Measurements from ENCODE around the gene PCCA. TPM values are rescaled to one million over a fixed set of nuclear protein-coding genes. Genes with fewer than 3 reads are reported as not detected.

Gene PCCA
- total and polyA plus RNA-seq, 2 experiments from 2014 or later, result 41.9 to 46.6 TPM

DNA sequence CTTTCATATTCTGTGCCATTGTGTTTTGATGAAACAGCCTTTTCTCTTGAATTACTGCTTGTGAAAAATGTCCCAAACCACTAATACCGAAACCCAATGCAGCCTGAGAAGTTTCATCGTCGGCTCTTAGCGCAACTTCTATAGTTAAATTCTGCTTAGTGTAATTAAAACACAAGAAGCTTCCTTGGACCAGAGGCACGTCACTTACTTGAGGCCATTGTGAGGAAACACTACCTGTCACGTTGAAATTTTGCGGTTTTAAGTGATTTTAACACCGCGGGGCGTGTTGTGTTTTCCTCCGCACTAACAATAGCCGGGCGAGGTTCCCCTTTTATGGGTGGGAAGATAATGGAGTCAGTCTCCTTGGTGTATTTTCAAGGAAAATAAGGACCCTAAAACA is 428.8 kb downstream of the PCCA start:
- H3K9me3 Mint-ChIP-seq, result no peaks in the 10 kb centered on the region
- DNase-seq (ENCODE audit: low spot score), result no peak
- Histone ChIP-seq H3K4me3 (no peak overlapping the region), H3K9me2 (ENCODE audit: insufficient read depth) (no peaks in the 10 kb centered on the region), H3K79me2 (replicated peaks; ENCODE audit: insufficient read depth) (no peaks in the 10 kb centered on the region), H2AFZ (no peak overlapping the region), H4K20me1 (replicated peaks; ENCODE audit: insufficient read depth) (no peaks in the 10 kb centered on the region), H3K4me1 (ENCODE audit: insufficient read depth) (peaks cover 56% of the 10 kb centered on the region), H3K4me2 (no peak overlapping the region), H3K36me3 (ENCODE audit: insufficient read depth) (no peaks in the 10 kb centered on the region), H3K27ac (ENCODE audit: low read depth) (peak overlapping the region; percentile 27; the same call in 1 of the 2 replicates), H3F3A (replicated peaks; ENCODE audit: low read depth) (peaks cover 2% of the 10 kb centered on the region; the same call in 1 of the 2 replicates), H3K27me3 (ENCODE audit: insufficient read depth) (no peaks in the 10 kb centered on the region)
- TF ChIP-seq EZH2phosphoT487 (IDR thresholded peaks at IDR 0.05; ENCODE audit: unreplicated experiment) (no peak), STAT1 (IDR thresholded peaks at IDR 0.05; ENCODE audit: unreplicated experiment) (no peak)
- H3K4me1 Mint-ChIP-seq, result peaks cover 71% of the 10 kb centered on the region
- H3K36me3 Mint-ChIP-seq (ENCODE audit: low read depth), result no peaks in the 10 kb centered on the region; the same call in 2 of the 3 replicates
- ATAC-seq, result no peak
- H3K27ac Mint-ChIP-seq, result peak overlapping the region; percentile 49; the same call in 1 of the 2 replicates
- peaks cover 2% of the 10 kb centered on the region for H3K27me3 Mint-ChIP-seq (ENCODE audit: insufficient read depth, low read depth, poor library complexity)
- H3K4me3 Mint-ChIP-seq, result no peak overlapping the region

DNA sequence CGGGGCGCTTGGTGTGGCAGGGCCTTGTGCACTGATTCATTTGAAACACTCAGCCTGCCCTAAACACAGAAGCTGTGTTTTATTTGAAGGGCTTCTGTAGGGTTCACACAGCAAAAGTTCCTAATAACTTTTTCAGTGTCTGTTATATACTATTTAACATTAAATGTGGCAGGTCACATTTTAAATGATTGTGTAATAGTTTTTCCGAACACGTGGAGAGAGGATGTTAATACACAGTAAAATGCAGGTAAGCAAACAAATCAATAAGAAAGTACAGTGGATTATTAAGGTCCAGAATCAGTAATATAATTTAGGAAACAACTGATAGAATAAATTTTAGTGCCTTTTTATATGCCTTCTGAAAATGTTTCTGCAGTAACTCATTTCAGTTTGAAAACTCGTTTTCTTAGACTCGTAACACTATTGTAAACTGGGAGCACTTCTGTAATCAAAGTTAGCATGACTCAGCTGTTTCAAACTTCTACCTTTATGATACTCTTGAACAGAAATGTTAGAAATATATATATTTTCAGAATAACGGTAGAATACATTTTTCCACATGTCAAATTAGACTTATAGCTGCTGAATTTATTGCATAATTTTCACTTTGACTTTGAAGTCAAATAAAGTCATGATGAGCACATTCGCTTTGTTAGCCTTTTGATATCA is 429.6 kb downstream of the PCCA start:
- TF ChIP-seq, protein P1, sequence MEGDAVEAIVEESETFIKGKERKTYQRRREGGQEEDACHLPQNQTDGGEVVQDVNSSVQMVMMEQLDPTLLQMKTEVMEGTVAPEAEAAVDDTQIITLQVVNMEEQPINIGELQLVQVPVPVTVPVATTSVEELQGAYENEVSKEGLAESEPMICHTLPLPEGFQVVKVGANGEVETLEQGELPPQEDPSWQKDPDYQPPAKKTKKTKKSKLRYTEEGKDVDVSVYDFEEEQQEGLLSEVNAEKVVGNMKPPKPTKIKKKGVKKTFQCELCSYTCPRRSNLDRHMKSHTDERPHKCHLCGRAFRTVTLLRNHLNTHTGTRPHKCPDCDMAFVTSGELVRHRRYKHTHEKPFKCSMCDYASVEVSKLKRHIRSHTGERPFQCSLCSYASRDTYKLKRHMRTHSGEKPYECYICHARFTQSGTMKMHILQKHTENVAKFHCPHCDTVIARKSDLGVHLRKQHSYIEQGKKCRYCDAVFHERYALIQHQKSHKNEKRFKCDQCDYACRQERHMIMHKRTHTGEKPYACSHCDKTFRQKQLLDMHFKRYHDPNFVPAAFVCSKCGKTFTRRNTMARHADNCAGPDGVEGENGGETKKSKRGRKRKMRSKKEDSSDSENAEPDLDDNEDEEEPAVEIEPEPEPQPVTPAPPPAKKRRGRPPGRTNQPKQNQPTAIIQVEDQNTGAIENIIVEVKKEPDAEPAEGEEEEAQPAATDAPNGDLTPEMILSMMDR (conservative IDR thresholded peaks at IDR 0.05; ENCODE audit: low read depth in 2 of 2), result no peak
- TF ChIP-seq, protein P2, sequence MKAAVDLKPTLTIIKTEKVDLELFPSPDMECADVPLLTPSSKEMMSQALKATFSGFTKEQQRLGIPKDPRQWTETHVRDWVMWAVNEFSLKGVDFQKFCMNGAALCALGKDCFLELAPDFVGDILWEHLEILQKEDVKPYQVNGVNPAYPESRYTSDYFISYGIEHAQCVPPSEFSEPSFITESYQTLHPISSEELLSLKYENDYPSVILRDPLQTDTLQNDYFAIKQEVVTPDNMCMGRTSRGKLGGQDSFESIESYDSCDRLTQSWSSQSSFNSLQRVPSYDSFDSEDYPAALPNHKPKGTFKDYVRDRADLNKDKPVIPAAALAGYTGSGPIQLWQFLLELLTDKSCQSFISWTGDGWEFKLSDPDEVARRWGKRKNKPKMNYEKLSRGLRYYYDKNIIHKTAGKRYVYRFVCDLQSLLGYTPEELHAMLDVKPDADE (IDR thresholded peaks at IDR 0.05), result no peak
- no peak for TF ChIP-seq CREB1 (CRISPR knock-in tag; IDR thresholded peaks at IDR 0.05; ENCODE audit: low read depth)
- no peak for TF ChIP-seq EZH2 (IDR thresholded peaks at IDR 0.05; ENCODE audit: low read depth, unreplicated experiment)
- TF ChIP-seq ZNF114 (CRISPR knock-in tag; IDR thresholded peaks at IDR 0.05), result no peak
- no peak for TF ChIP-seq NANOG (IDR thresholded peaks at IDR 0.05; ENCODE audit: borderline replicate concordance)
- no peak for TF ChIP-seq ZNF331 (CRISPR knock-in tag; IDR thresholded peaks at IDR 0.05; ENCODE audit: low read depth)
- TF ChIP-seq, protein P3, sequence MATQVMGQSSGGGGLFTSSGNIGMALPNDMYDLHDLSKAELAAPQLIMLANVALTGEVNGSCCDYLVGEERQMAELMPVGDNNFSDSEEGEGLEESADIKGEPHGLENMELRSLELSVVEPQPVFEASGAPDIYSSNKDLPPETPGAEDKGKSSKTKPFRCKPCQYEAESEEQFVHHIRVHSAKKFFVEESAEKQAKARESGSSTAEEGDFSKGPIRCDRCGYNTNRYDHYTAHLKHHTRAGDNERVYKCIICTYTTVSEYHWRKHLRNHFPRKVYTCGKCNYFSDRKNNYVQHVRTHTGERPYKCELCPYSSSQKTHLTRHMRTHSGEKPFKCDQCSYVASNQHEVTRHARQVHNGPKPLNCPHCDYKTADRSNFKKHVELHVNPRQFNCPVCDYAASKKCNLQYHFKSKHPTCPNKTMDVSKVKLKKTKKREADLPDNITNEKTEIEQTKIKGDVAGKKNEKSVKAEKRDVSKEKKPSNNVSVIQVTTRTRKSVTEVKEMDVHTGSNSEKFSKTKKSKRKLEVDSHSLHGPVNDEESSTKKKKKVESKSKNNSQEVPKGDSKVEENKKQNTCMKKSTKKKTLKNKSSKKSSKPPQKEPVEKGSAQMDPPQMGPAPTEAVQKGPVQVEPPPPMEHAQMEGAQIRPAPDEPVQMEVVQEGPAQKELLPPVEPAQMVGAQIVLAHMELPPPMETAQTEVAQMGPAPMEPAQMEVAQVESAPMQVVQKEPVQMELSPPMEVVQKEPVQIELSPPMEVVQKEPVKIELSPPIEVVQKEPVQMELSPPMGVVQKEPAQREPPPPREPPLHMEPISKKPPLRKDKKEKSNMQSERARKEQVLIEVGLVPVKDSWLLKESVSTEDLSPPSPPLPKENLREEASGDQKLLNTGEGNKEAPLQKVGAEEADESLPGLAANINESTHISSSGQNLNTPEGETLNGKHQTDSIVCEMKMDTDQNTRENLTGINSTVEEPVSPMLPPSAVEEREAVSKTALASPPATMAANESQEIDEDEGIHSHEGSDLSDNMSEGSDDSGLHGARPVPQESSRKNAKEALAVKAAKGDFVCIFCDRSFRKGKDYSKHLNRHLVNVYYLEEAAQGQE (IDR thresholded peaks at IDR 0.05; ENCODE audit: unreplicated experiment), result no peak
- no peak for TF ChIP-seq POLR2AphosphoS5 (IDR thresholded peaks at IDR 0.05; ENCODE audit: low read depth)
- TF ChIP-seq JUNB (IDR thresholded peaks at IDR 0.05; ENCODE audit: unreplicated experiment), result no peak
- TF ChIP-seq EZH2phosphoT487 (IDR thresholded peaks at IDR 0.05; ENCODE audit: unreplicated experiment), result no peak
- Histone ChIP-seq H3K4me1 (ENCODE audit: insufficient read depth) (peaks cover 51% of the 10 kb centered on the region), H2AFZ (no peak overlapping the region), H3K27me3 (ENCODE audit: insufficient read depth) (no peaks in the 10 kb centered on the region), H3K36me3 (ENCODE audit: insufficient read depth) (no peaks in the 10 kb centered on the region), H4K20me1 (replicated peaks; ENCODE audit: insufficient read depth) (no peaks in the 10 kb centered on the region), H3K9me2 (ENCODE audit: insufficient read depth) (no peaks in the 10 kb centered on the region), H3K4me2 (no peak overlapping the region), H3F3A (replicated peaks; ENCODE audit: low read depth) (peaks cover 2% of the 10 kb centered on the region; the same call in 1 of the 2 replicates), H3K27ac (ENCODE audit: low read depth) (no peak overlapping the region), H3K79me2 (replicated peaks; ENCODE audit: insufficient read depth) (no peaks in the 10 kb centered on the region), H3K4me3 (no peak overlapping the region)
- Mint-ChIP-seq H3K4me1 (peaks cover 71% of the 10 kb centered on the region), H3K9me3 (no peaks in the 10 kb centered on the region), H3K27me3 (ENCODE audit: insufficient read depth, low read depth, poor library complexity) (peaks cover 2% of the 10 kb centered on the region), H3K4me3 (no peak overlapping the region), H3K36me3 (ENCODE audit: low read depth) (no peaks in the 10 kb centered on the region), H3K27ac (peak overlapping the region; percentile 85)
- DNase-seq (ENCODE audit: low spot score) (no peak), ATAC-seq (no peak)

All from GM23338 (cell line).